Nephron progenitor cell (in vitro differentiated cells): ENCODE data around the gene HOXA3.

Experiments
- DNase-seq: peaks from one replicate; pipeline ENCODE4 v3.0.0; 2021
- H3K27ac Mint-ChIP-seq: 2 replicates; pipeline ENCODE4 v1.8.0; 2021; ENCODE audit warnings: mild to moderate bottlenecking, moderate library complexity, mixed read lengths
- H3K27me3 Mint-ChIP-seq: 2 replicates; pipeline ENCODE4 v1.8.0; 2021; ENCODE audit warnings: mild to moderate bottlenecking, low read depth, mixed read lengths; ENCODE audit not compliant: poor library complexity
- H3K36me3 Mint-ChIP-seq: 2 replicates; pipeline ENCODE4 v1.8.0; 2021; ENCODE audit warnings: low read depth, mixed read lengths
- H3K4me1 Mint-ChIP-seq: 2 replicates; pipeline ENCODE4 v1.8.0; 2021; ENCODE audit warnings: mixed read lengths
- H3K4me3 Mint-ChIP-seq: 2 replicates; pipeline ENCODE4 v1.8.0; 2021; ENCODE audit warnings: mild to moderate bottlenecking, moderate library complexity, mixed read lengths
- H3K9me3 Mint-ChIP-seq: 2 replicates; pipeline ENCODE4 v1.8.0; 2021; ENCODE audit warnings: mild to moderate bottlenecking, moderate library complexity, mixed read lengths
- CTCF ChIP-seq: fragments of 200-600 bp; sonication (generic); IDR thresholded peaks from 2 replicates; pipeline ENCODE4 v1.5.0; 2021; ENCODE audit warnings: antibody characterized with exemption

HOXA3 gene

GRCh38 chr7:27122077-27122910 lies 30.1 kb downstream of the HOXA3 start:
- Mint-ChIP-seq H3K9me3 (no peaks in the 10 kb centered on the region), H3K27ac (peak overlapping the region; percentile 100), H3K36me3 (peaks cover 58% of the 10 kb centered on the region), H3K4me3 (peak overlapping the region; percentile 98), H3K4me1 (peaks cover 95% of the 10 kb centered on the region), H3K27me3 (no peaks in the 10 kb centered on the region)
- DNase-seq, result peak; percentile 48
- no peak for TF ChIP-seq CTCF

GRCh38 chr7:27121684-27122076 lies 30.7 kb downstream of the HOXA3 start:
- no peaks in the 10 kb centered on the region for H3K9me3 Mint-ChIP-seq
- peaks cover 89% of the 10 kb centered on the region for H3K4me1 Mint-ChIP-seq
- TF ChIP-seq CTCF, result no peak
- peak overlapping the region; percentile 100 for H3K27ac Mint-ChIP-seq
- no peaks in the 10 kb centered on the region for H3K27me3 Mint-ChIP-seq
- peak overlapping the region; percentile 98 for H3K4me3 Mint-ChIP-seq
- peaks cover 58% of the 10 kb centered on the region for H3K36me3 Mint-ChIP-seq
- peak; percentile 33 for DNase-seq

- Mint-ChIP-seq H3K36me3 (peaks cover 72% of the 10 kb centered on the region), H3K4me3 (peak overlapping the region; percentile 98), H3K27ac (peak overlapping the region; percentile 100), H3K27me3 (peaks cover under 1% of the 10 kb centered on the region), H3K9me3 (no peaks in the 10 kb centered on the region), H3K4me1 (peaks cover 69% of the 10 kb centered on the region)
- no peak for DNase-seq
- no peak for TF ChIP-seq CTCF
Observed at GRCh38 chr7:27119412-27119911, 32.9 kb downstream of the HOXA3 start.

- no peak for TF ChIP-seq CTCF
- peaks cover 62% of the 10 kb centered on the region for H3K4me1 Mint-ChIP-seq
- no peak for DNase-seq
- peaks cover 4% of the 10 kb centered on the region for H3K27me3 Mint-ChIP-seq
- H3K9me3 Mint-ChIP-seq, result no peaks in the 10 kb centered on the region
- peak overlapping the region; percentile 98 for H3K4me3 Mint-ChIP-seq
- peak overlapping the region; percentile 100 for H3K27ac Mint-ChIP-seq
- peaks cover 63% of the 10 kb centered on the region for H3K36me3 Mint-ChIP-seq
Observed at GRCh38 chr7:27118580-27118979, 33.8 kb downstream of the HOXA3 start.

GRCh38 chr7:27117887-27118491 lies 34.4 kb downstream of the HOXA3 start:
- H3K27me3 Mint-ChIP-seq, result peaks cover 4% of the 10 kb centered on the region
- TF ChIP-seq CTCF, result no peak
- H3K36me3 Mint-ChIP-seq, result peaks cover 66% of the 10 kb centered on the region
- DNase-seq, result peak; percentile 43
- H3K4me1 Mint-ChIP-seq, result peaks cover 56% of the 10 kb centered on the region
- H3K27ac Mint-ChIP-seq, result peak overlapping the region; percentile 100
- peak overlapping the region; percentile 98 for H3K4me3 Mint-ChIP-seq
- no peaks in the 10 kb centered on the region for H3K9me3 Mint-ChIP-seq
